DOHH2 (cell line): Measurements from ENCODE around the gene KRTAP10-10.
"Not testable (repeated sequence)": the region's sequence is repeated elsewhere in the genome, so short reads cannot be mapped to it uniquely, and the experiment has no call there.

Source experiments
- H3F3A ChIP-seq: fragments of 200-600 bp; sonication (generic), shearing (Covaris generic); 2 replicates; pipeline ENCODE4 v1.6.0; 2016; ENCODE audit warnings: antibody characterized with exemption, mild to moderate bottlenecking; ENCODE audit not compliant: control insufficient read depth, insufficient read depth
- H3K27ac ChIP-seq: fragments of 200-600 bp; sonication (generic); 2 replicates; pipeline ENCODE4 v1.5.1; 2014; ENCODE audit warnings: low read depth, mild to moderate bottlenecking, low read length, moderate library complexity
- H3K27me3 ChIP-seq: fragments of 200-600 bp; sonication (generic); 2 replicates; pipeline ENCODE4 v1.6.1; 2014; ENCODE audit warnings: mild to moderate bottlenecking, low read length, mixed read lengths; ENCODE audit not compliant: control insufficient read depth
- H3K36me3 ChIP-seq: fragments of 200-600 bp; sonication (generic); 2 replicates; pipeline ENCODE4 v1.6.1; 2014; ENCODE audit warnings: mild to moderate bottlenecking, low read length, moderate library complexity, mixed read lengths; ENCODE audit not compliant: control insufficient read depth
- H3K4me1 ChIP-seq: fragments of 200-600 bp; sonication (generic); 2 replicates; pipeline ENCODE4 v1.6.1; 2014; ENCODE audit warnings: mild to moderate bottlenecking, low read length, mixed read lengths; ENCODE audit not compliant: control insufficient read depth
- H3K4me2 ChIP-seq: fragments of 200-600 bp; sonication (generic); 2 replicates; pipeline ENCODE4 v1.6.0; 2014; ENCODE audit warnings: mild to moderate bottlenecking, low read length, moderate library complexity
- H3K4me3 ChIP-seq: fragments of 200-600 bp; sonication (generic); 2 replicates; pipeline ENCODE4 v1.5.1; 2014; ENCODE audit warnings: mild to moderate bottlenecking, low read length, mixed read lengths
- H3K79me2 ChIP-seq: fragments of 200-600 bp; sonication (generic); 2 replicates; pipeline ENCODE4 v1.6.1; 2014; ENCODE audit warnings: mild to moderate bottlenecking, low read length, mixed read lengths; ENCODE audit not compliant: control insufficient read depth
- H3K9me2 ChIP-seq: fragments of 200-600 bp; sonication (generic); replicated peaks from 2 replicates; pipeline ENCODE4 v1.6.1; 2014; ENCODE audit warnings: mild to moderate bottlenecking, low read length, mixed read lengths; ENCODE audit not compliant: control insufficient read depth
- H3K9me3 ChIP-seq: fragments of 200-600 bp; sonication (generic); 2 replicates; pipeline ENCODE4 v1.6.1; 2014; ENCODE audit warnings: antibody characterized with exemption, low read length, mixed read lengths; ENCODE audit not compliant: control insufficient read depth, insufficient read depth
- H4K20me1 ChIP-seq: fragments of 200-600 bp; sonication (generic); 2 replicates; pipeline ENCODE4 v1.6.0; 2014; ENCODE audit warnings: low read depth, mild to moderate bottlenecking, antibody characterized with exemption, low read length, moderate library complexity; ENCODE audit not compliant: control insufficient read depth, insufficient read depth
- EZH2phosphoT487 ChIP-seq: fragments of 200-600 bp; sonication (generic); IDR thresholded peaks from 2 replicates; pipeline ENCODE4 v1.6.1; 2017; ENCODE audit warnings: borderline replicate concordance, mild to moderate bottlenecking, antibody characterized with exemption, low read length, moderate library complexity, mixed read lengths
- TF ChIP-seq, protein P1 (sequence below): fragments of 200-600 bp; sonication (generic); IDR thresholded peaks from one replicate; pipeline ENCODE4 v1.5.1; 2014; ENCODE audit warnings: antibody characterized with exemption, mild to moderate bottlenecking, low read depth, low read length; ENCODE audit not compliant: poor library complexity, severe bottlenecking

Gene KRTAP10-10

DNA sequence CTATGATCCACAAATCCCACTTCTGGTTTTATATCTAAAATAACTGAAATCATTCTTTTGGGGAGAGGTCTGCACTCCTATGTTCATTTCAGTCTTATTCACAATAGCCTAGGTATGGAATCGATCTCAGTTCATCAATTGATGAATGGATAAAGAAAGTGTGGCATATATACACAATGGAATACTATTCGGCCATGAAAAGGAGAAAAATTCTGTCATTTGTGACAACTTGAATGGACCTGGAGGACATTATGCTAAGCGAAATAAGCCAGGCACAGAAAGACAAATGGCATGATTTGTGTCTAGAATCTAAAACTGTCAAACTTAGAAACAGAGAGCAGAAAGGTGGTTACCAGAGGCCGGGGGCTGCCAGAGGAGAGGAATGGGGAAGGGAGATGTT is 30.7 kb upstream of the KRTAP10-10 start:
- no peaks in the 10 kb centered on the region for H3F3A ChIP-seq
- H3K27me3 ChIP-seq: no peaks in the 10 kb centered on the region
- no peaks in the 10 kb centered on the region for H3K79me2 ChIP-seq
- peaks cover 8% of the 10 kb centered on the region for H3K9me3 ChIP-seq
- no peaks in the 10 kb centered on the region for H4K20me1 ChIP-seq
- H3K4me2 ChIP-seq: no peak overlapping the region
- H3K4me1 ChIP-seq: no peaks in the 10 kb centered on the region
- no peaks in the 10 kb centered on the region for H3K36me3 ChIP-seq
- no peak overlapping the region for H3K4me3 ChIP-seq
- TF ChIP-seq, protein P1, sequence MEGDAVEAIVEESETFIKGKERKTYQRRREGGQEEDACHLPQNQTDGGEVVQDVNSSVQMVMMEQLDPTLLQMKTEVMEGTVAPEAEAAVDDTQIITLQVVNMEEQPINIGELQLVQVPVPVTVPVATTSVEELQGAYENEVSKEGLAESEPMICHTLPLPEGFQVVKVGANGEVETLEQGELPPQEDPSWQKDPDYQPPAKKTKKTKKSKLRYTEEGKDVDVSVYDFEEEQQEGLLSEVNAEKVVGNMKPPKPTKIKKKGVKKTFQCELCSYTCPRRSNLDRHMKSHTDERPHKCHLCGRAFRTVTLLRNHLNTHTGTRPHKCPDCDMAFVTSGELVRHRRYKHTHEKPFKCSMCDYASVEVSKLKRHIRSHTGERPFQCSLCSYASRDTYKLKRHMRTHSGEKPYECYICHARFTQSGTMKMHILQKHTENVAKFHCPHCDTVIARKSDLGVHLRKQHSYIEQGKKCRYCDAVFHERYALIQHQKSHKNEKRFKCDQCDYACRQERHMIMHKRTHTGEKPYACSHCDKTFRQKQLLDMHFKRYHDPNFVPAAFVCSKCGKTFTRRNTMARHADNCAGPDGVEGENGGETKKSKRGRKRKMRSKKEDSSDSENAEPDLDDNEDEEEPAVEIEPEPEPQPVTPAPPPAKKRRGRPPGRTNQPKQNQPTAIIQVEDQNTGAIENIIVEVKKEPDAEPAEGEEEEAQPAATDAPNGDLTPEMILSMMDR: no peak
- TF ChIP-seq EZH2phosphoT487: no peak
- H3K9me2 ChIP-seq: no peaks in the 10 kb centered on the region
- H3K27ac ChIP-seq: no peak overlapping the region

DNA sequence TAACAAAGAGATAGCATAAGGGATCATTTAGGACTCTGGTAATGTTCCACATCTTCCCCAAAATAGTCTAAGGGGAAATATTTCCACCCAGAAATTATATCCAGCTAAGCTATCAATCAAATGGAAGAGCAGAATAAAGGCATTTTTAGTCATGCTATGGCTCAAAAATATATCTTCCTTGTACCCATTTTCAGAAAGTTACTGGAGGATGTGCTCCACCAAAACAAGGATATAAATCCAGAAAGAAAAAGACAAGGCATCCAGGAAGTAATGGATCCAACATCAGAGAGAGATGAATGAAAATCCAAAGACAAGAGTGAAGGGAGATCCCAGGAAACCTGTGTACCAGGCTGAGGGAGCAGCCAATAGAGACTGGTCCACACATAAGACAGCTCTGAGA is 28.0 kb upstream of the KRTAP10-10 start:
- H3K4me2 ChIP-seq: no peak overlapping the region
- H3K36me3 ChIP-seq: no peaks in the 10 kb centered on the region
- no peaks in the 10 kb centered on the region for H3K4me1 ChIP-seq
- no peak overlapping the region for H3K27ac ChIP-seq
- H3K9me2 ChIP-seq: no peaks in the 10 kb centered on the region
- H3K27me3 ChIP-seq: no peaks in the 10 kb centered on the region
- H3K9me3 ChIP-seq: peaks cover 14% of the 10 kb centered on the region
- H3K4me3 ChIP-seq: no peak overlapping the region
- no peaks in the 10 kb centered on the region for H3F3A ChIP-seq
- no peaks in the 10 kb centered on the region for H3K79me2 ChIP-seq
- TF ChIP-seq, protein P1: no peak
- no peak for TF ChIP-seq EZH2phosphoT487
- H4K20me1 ChIP-seq: no peaks in the 10 kb centered on the region

DNA sequence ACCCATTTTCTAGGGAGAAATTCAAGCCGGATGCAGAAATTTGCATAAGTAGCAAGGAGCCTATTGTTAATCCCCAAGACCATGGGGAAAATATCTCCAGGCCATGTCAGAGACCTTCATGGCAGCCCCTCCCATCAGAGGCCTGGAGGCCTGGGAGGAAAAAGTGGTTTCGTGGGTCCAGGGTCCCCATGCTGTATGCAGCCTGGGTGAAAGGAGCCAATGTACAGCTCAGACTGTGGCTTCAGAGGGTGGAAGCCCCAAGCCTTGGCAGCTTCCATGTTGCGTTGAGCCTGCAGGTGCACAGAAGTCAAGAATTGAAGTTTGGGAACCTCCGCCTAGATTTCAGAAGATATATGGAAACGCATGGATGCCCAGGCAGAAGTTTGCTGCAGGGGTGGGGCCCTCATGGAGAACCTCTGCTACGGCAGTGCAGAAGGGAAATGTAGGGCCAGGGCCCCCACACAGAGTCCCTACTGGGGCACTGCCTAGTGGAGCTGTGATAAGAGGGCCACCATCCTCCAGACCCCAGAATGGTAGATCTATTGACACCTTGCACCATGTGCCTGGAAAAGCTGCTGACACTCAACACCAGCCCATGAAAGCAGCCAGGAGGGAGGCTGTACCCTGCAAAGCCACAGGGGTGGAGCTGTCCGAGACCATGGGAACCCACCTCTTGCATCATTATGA is 26.9 kb upstream of the KRTAP10-10 start:
- H3K9me3 ChIP-seq: peaks cover 17% of the 10 kb centered on the region

DNA sequence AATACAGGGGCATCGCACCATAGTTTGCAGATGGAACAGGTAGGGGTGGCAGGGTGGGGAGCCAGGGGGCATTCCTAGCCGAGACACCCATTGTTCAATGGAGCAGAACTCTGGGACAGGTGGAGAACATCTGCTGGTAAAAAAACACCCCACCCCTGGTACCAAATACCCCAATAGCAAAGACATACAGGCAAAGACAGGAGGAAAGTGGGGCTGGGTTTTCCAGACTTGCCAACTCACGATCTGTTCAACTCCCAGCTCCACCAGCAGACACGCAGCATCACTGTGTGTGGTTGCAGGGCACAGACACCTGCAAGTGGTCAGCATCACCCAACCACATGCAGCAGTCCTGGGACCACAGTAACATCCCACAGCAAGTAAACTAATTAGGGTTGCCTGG is 25.6 kb upstream of the KRTAP10-10 start:
- H3K36me3 ChIP-seq: no peaks in the 10 kb centered on the region
- H3K9me2 ChIP-seq: no peaks in the 10 kb centered on the region
- no peaks in the 10 kb centered on the region for H4K20me1 ChIP-seq
- no peaks in the 10 kb centered on the region for H3K79me2 ChIP-seq
- H3F3A ChIP-seq: no peaks in the 10 kb centered on the region
- H3K4me3 ChIP-seq: no peak overlapping the region
- TF ChIP-seq EZH2phosphoT487: no peak
- TF ChIP-seq, protein P1: no peak
- no peak overlapping the region for H3K27ac ChIP-seq
- H3K27me3 ChIP-seq: no peaks in the 10 kb centered on the region
- H3K4me1 ChIP-seq: no peaks in the 10 kb centered on the region
- H3K9me3 ChIP-seq: peaks cover 17% of the 10 kb centered on the region
- no peak overlapping the region for H3K4me2 ChIP-seq

More for the DNA sequence above, 26.9 kb upstream of the KRTAP10-10 start:
- H3K79me2 ChIP-seq, H3K9me2 ChIP-seq, H4K20me1 ChIP-seq, H3K4me3 ChIP-seq, H3F3A ChIP-seq, H3K27me3 ChIP-seq, H3K4me2 ChIP-seq, H3K36me3 ChIP-seq, H3K27ac ChIP-seq, H3K4me1 ChIP-seq: not testable (repeated sequence)
